DOHH2 (cell line): ENCODE measurements around the gene SLC39A9.

Experiments used
- H3F3A ChIP-seq: fragments of 200-600 bp; sonication (generic), shearing (Covaris generic); 2 replicates; pipeline ENCODE4 v1.6.0; 2016; ENCODE audit warnings: antibody characterized with exemption, mild to moderate bottlenecking; ENCODE audit not compliant: control insufficient read depth, insufficient read depth
- H3K27ac ChIP-seq: fragments of 200-600 bp; sonication (generic); 2 replicates; pipeline ENCODE4 v1.5.1; 2014; ENCODE audit warnings: low read depth, mild to moderate bottlenecking, low read length, moderate library complexity
- H3K27me3 ChIP-seq: fragments of 200-600 bp; sonication (generic); 2 replicates; pipeline ENCODE4 v1.6.1; 2014; ENCODE audit warnings: mild to moderate bottlenecking, low read length, mixed read lengths; ENCODE audit not compliant: control insufficient read depth
- H3K36me3 ChIP-seq: fragments of 200-600 bp; sonication (generic); 2 replicates; pipeline ENCODE4 v1.6.1; 2014; ENCODE audit warnings: mild to moderate bottlenecking, low read length, moderate library complexity, mixed read lengths; ENCODE audit not compliant: control insufficient read depth
- H3K4me1 ChIP-seq: fragments of 200-600 bp; sonication (generic); 2 replicates; pipeline ENCODE4 v1.6.1; 2014; ENCODE audit warnings: mild to moderate bottlenecking, low read length, mixed read lengths; ENCODE audit not compliant: control insufficient read depth
- H3K4me2 ChIP-seq: fragments of 200-600 bp; sonication (generic); 2 replicates; pipeline ENCODE4 v1.6.0; 2014; ENCODE audit warnings: mild to moderate bottlenecking, low read length, moderate library complexity
- H3K4me3 ChIP-seq: fragments of 200-600 bp; sonication (generic); 2 replicates; pipeline ENCODE4 v1.5.1; 2014; ENCODE audit warnings: mild to moderate bottlenecking, low read length, mixed read lengths
- H3K79me2 ChIP-seq: fragments of 200-600 bp; sonication (generic); 2 replicates; pipeline ENCODE4 v1.6.1; 2014; ENCODE audit warnings: mild to moderate bottlenecking, low read length, mixed read lengths; ENCODE audit not compliant: control insufficient read depth
- H3K9me2 ChIP-seq: fragments of 200-600 bp; sonication (generic); replicated peaks from 2 replicates; pipeline ENCODE4 v1.6.1; 2014; ENCODE audit warnings: mild to moderate bottlenecking, low read length, mixed read lengths; ENCODE audit not compliant: control insufficient read depth
- H3K9me3 ChIP-seq: fragments of 200-600 bp; sonication (generic); 2 replicates; pipeline ENCODE4 v1.6.1; 2014; ENCODE audit warnings: antibody characterized with exemption, low read length, mixed read lengths; ENCODE audit not compliant: control insufficient read depth, insufficient read depth
- H4K20me1 ChIP-seq: fragments of 200-600 bp; sonication (generic); 2 replicates; pipeline ENCODE4 v1.6.0; 2014; ENCODE audit warnings: low read depth, mild to moderate bottlenecking, antibody characterized with exemption, low read length, moderate library complexity; ENCODE audit not compliant: control insufficient read depth, insufficient read depth
- CTCF ChIP-seq: fragments of 200-600 bp; sonication (generic); IDR thresholded peaks from one replicate; pipeline ENCODE4 v1.5.1; 2014; ENCODE audit warnings: antibody characterized with exemption, mild to moderate bottlenecking, low read depth, low read length; ENCODE audit not compliant: poor library complexity, severe bottlenecking
- EZH2phosphoT487 ChIP-seq: fragments of 200-600 bp; sonication (generic); IDR thresholded peaks from 2 replicates; pipeline ENCODE4 v1.6.1; 2017; ENCODE audit warnings: borderline replicate concordance, mild to moderate bottlenecking, antibody characterized with exemption, low read length, moderate library complexity, mixed read lengths

SLC39A9 gene

DNA sequence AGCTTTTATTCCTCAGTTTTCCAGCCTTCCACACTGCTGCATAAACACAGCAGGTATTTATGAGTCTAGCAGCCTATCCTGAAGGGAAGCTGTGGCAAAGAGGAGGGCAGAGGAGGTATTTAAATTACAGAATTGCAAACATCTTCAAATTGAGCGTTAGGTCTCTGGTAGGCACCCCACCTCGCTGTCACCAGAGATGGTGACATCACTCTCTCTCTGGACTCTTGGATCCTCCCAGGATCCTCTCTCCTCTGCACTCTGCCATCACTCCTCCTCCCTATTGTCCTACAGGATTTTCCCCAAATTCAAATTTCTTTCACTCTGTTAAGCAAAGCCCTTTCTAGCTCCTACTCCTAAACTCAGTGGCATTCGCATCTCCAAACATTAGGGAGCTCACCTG, 92.7 kb downstream of the SLC39A9 start:
- Histone ChIP-seq H3K4me2 (no peak overlapping the region), H3K27me3 (peaks cover 5% of the 10 kb centered on the region; the same call in 1 of the 2 replicates), H3K4me3 (no peak overlapping the region), H3K36me3 (no peaks in the 10 kb centered on the region), H3F3A (no peaks in the 10 kb centered on the region), H4K20me1 (no peaks in the 10 kb centered on the region), H3K79me2 (no peaks in the 10 kb centered on the region), H3K9me2 (no peaks in the 10 kb centered on the region), H3K4me1 (no peaks in the 10 kb centered on the region), H3K9me3 (no peaks in the 10 kb centered on the region), H3K27ac (no peak overlapping the region)
- TF ChIP-seq CTCF (no peak), EZH2phosphoT487 (no peak)

GRCh38 chr14:69493038-69493437, 94.5 kb downstream of the SLC39A9 start:
- Histone ChIP-seq H3K27me3 (peaks cover 5% of the 10 kb centered on the region; the same call in 1 of the 2 replicates), H3K79me2 (no peaks in the 10 kb centered on the region), H3K4me2 (no peak overlapping the region), H3K27ac (no peak overlapping the region), H3K9me3 (no peaks in the 10 kb centered on the region), H4K20me1 (no peaks in the 10 kb centered on the region), H3K36me3 (no peaks in the 10 kb centered on the region), H3K4me1 (no peaks in the 10 kb centered on the region), H3K4me3 (no peak overlapping the region), H3K9me2 (no peaks in the 10 kb centered on the region), H3F3A (no peaks in the 10 kb centered on the region)
- TF ChIP-seq EZH2phosphoT487 (no peak), CTCF (no peak)

GRCh38 chr14:69493791-69494190, 95.3 kb downstream of the SLC39A9 start:
- Histone ChIP-seq H4K20me1 (no peaks in the 10 kb centered on the region), H3K9me2 (no peaks in the 10 kb centered on the region), H3K4me2 (no peak overlapping the region), H3K79me2 (no peaks in the 10 kb centered on the region), H3K9me3 (no peaks in the 10 kb centered on the region), H3K4me3 (no peak overlapping the region), H3K36me3 (no peaks in the 10 kb centered on the region), H3K4me1 (no peaks in the 10 kb centered on the region), H3K27me3 (peaks cover 5% of the 10 kb centered on the region; the same call in 1 of the 2 replicates), H3F3A (no peaks in the 10 kb centered on the region), H3K27ac (no peak overlapping the region)
- TF ChIP-seq CTCF (no peak), EZH2phosphoT487 (no peak)
